T-helper 1 cell treated with Interleukin-12 subunit alpha and Interleukin-12 subunit beta and Interleukin-4 antibody, amounts not matched to agents 30 μg/mL and 1 μg/mL, for 36 hours (primary cell): ENCODE measurements around the gene SULT1A1.
"Not testable (repeated sequence)": the region's sequence is repeated elsewhere in the genome, so short reads cannot be mapped to it uniquely, and the experiment has no call there.

ENCODE experiments used
- H3K27ac Mint-ChIP-seq: one replicate; pipeline ENCODE4 v1.8.0; 2021; ENCODE audit warnings: mild to moderate bottlenecking, mixed read lengths
- H3K27me3 Mint-ChIP-seq: one replicate; pipeline ENCODE4 v1.8.0; 2021; ENCODE audit warnings: low read depth, mixed read lengths
- H3K36me3 Mint-ChIP-seq: one replicate; pipeline ENCODE4 v1.8.0; 2021; ENCODE audit warnings: low read depth, mixed read lengths
- H3K4me1 Mint-ChIP-seq: one replicate; pipeline ENCODE4 v1.8.0; 2021; ENCODE audit warnings: low read depth, mixed read lengths
- H3K4me3 Mint-ChIP-seq: one replicate; pipeline ENCODE4 v1.8.0; 2021; ENCODE audit warnings: mild to moderate bottlenecking, moderate library complexity, mixed read lengths
- H3K9me3 Mint-ChIP-seq: one replicate; pipeline ENCODE4 v1.8.0; 2021; ENCODE audit warnings: mixed read lengths

The SULT1A1 gene

GRCh38 chr16:28609631-28610594 lies at the start of gene SULT1A1:
TSS of gene SULT1A1 (minus strand) at chr16:28610044. CDS start at chr16:28608855, 1,189 bp downstream.
- Mint-ChIP-seq H3K9me3 (no peaks in the 10 kb centered on the region), H3K36me3 (no peaks in the 10 kb centered on the region), H3K4me1 (peaks cover 8% of the 10 kb centered on the region), H3K27me3 (no peaks in the 10 kb centered on the region), H3K27ac (no peak within 1 kb of the TSS), H3K4me3 (no peak within 1 kb of the TSS)

DNA sequence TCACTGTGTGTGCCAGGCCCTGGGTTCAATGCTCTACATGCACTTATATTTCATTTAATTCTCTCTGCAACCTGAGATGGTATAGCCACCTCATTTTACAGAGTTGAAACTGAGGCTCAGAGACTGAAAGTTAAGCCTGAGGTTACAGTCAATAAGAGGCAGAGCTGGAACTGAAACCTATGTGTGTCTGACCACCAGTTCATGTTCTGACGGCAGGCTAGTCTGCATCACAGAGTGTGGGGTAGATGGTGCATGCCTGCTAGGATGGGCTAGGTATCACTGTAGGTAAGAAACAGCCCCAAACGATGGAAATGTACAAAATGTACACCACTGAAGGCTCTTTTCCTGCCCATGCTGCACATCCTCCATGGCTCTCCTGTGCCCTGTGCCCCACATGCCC lies 30.1 kb upstream of the SULT1A1 start:
- not testable (repeated sequence) for H3K27me3 Mint-ChIP-seq, H3K9me3 Mint-ChIP-seq, H3K4me1 Mint-ChIP-seq, H3K27ac Mint-ChIP-seq, H3K36me3 Mint-ChIP-seq, H3K4me3 Mint-ChIP-seq

GRCh38 chr16:28638359-28638758 lies 28.5 kb upstream of the SULT1A1 start:
- not testable (repeated sequence) for H3K27ac Mint-ChIP-seq, H3K4me3 Mint-ChIP-seq, H3K27me3 Mint-ChIP-seq, H3K9me3 Mint-ChIP-seq, H3K36me3 Mint-ChIP-seq, H3K4me1 Mint-ChIP-seq

- H3K4me3 Mint-ChIP-seq, H3K27me3 Mint-ChIP-seq, H3K27ac Mint-ChIP-seq, H3K4me1 Mint-ChIP-seq, H3K9me3 Mint-ChIP-seq, H3K36me3 Mint-ChIP-seq: not testable (repeated sequence)
These were observed 27.9 kb upstream of the SULT1A1 start, which contains the start of gene NPIPB8 for GRCh38 chr16:28637765-28638164. TSS of gene NPIPB8 (plus strand) at chr16:28638065. CDS start at chr16:28638361, 296 bp downstream.

DNA sequence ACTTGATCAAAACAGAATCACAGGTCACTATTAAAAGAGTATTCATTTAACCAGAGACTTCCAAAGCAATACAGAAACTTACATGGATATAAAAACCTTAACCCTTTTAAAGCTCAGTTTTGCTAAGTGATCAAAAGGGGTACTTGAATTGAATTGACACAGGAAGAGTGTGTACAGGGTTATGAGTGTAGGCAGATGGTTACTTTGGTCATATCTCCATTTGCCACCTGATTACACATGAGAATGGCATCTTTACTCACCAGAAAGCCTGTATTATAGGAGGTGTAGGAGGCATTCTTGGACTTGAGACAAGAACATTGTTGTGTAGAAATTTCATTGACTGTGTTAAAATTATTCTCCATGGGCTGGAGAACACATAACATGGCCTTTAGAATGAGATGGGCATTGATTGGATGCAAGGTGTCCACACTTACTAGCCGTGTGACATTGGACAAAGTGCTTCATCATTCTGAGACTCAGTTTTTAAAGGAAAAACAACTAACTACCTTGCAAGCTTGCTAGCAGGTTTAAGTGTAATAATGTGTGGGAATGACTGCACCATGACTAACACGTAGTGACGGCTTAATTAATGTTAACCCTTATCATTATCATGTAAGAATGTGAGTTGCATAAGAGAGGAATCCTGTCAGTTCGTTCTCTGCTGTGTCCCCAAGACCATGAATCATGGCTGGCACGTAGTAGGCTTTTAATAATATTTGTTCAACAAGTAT lies 26.4 kb upstream of the SULT1A1 start:
- H3K27me3 Mint-ChIP-seq, H3K4me3 Mint-ChIP-seq, H3K27ac Mint-ChIP-seq, H3K36me3 Mint-ChIP-seq, H3K9me3 Mint-ChIP-seq, H3K4me1 Mint-ChIP-seq: not testable (repeated sequence)

DNA sequence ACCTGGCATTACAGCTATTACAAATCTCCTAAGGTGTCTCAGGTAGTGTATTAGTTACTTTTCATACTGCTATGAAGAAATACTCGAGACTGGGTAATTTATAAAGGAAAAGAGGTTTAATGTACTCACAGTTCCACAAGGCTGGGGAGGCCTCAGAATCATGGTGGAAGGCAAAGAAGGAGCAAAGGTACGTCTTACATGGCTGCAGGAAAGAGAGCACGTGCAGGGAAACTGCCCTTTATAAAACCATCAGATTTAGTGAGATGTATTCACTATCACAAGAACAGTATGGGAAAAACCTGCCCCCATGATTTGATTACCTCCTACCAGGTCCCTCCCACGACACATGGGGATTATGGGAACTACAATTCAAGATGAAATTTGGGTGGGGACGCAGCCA lies 21.1 kb upstream of the SULT1A1 start:
- not testable (repeated sequence) for H3K4me3 Mint-ChIP-seq, H3K27me3 Mint-ChIP-seq, H3K9me3 Mint-ChIP-seq, H3K4me1 Mint-ChIP-seq, H3K27ac Mint-ChIP-seq, H3K36me3 Mint-ChIP-seq

DNA sequence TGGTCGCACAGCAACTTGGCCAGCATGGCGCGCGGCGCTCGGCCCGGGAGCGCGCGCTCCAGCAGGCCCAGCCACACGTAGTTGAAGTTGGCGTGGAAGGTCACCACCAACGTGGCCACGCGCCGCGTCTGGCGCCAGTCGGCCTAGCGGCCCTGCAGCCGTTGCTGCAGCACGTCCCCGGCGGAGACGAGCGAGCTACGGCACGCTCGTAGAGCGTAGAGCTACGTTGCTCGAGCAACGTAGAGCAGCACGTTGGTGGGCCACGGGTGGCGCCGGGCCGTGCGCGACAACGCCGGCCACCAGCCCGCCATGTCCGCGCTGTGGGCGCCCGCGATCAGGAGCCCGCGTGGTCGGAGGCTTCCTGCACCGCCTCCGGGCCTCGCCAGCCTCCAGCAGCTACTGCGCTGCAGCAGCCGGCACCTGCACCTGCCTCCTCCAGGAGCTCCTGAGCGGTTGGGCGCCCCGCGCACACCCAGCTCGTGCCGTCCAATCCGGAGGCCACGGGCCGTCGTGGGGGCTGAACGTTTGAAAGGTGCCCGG lies 13.4 kb upstream of the SULT1A1 start:
- peaks cover 7% of the 10 kb centered on the region for H3K27me3 Mint-ChIP-seq
- H3K27ac Mint-ChIP-seq: peak overlapping the region; percentile 62
- H3K9me3 Mint-ChIP-seq: no peaks in the 10 kb centered on the region
- H3K36me3 Mint-ChIP-seq: no peaks in the 10 kb centered on the region
- peak overlapping the region; percentile 76 for H3K4me3 Mint-ChIP-seq
- H3K4me1 Mint-ChIP-seq: peaks cover 9% of the 10 kb centered on the region

DNA sequence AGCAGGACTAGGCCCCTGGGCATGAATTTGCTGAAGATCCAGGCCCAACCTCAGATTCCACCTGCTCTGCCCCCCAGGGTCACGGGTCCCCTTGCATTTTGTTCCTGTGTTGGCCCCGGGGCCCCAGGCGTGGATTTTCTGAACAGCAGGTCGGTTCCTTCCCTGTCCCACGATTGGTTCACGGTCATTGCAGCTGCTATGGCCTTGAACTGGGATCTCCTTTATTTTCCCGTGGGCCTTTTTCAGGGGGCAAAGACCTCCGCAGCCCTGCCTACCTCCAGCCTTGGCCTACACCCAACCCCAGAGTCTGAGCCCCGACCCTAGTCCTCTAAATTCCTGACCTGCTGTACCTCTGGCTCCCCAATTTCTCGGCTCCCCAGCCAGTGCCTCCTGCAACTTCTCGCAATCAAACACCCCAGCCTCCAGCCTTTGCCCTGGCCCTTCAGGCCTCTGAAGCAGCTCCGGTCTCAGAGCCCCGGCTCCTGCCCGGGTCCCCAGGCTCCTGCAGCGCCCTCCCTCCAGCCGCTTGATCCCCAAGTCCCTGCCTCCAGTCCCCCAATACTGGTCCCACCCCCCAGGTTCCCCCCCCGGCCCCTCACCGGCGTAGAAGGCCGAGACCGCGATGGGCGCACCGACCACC lies 12.8 kb upstream of the SULT1A1 start:
- not testable (repeated sequence) for H3K36me3 Mint-ChIP-seq, H3K27me3 Mint-ChIP-seq, H3K9me3 Mint-ChIP-seq, H3K4me1 Mint-ChIP-seq
- Mint-ChIP-seq H3K4me3 (peak overlapping the region; percentile 76), H3K27ac (peak overlapping the region; percentile 62)

GRCh38 chr16:28621481-28622155 lies 11.8 kb upstream of the SULT1A1 start:
- Mint-ChIP-seq H3K9me3 (no peaks in the 10 kb centered on the region), H3K4me1 (peaks cover 9% of the 10 kb centered on the region), H3K27me3 (peaks cover 7% of the 10 kb centered on the region), H3K4me3 (peak overlapping the region; percentile 45), H3K36me3 (no peaks in the 10 kb centered on the region), H3K27ac (no peak overlapping the region)

GRCh38 chr16:28620316-28620715 lies 10.5 kb upstream of the SULT1A1 start:
- H3K27ac Mint-ChIP-seq, H3K36me3 Mint-ChIP-seq, H3K4me1 Mint-ChIP-seq, H3K9me3 Mint-ChIP-seq, H3K27me3 Mint-ChIP-seq, H3K4me3 Mint-ChIP-seq: not testable (repeated sequence)

DNA sequence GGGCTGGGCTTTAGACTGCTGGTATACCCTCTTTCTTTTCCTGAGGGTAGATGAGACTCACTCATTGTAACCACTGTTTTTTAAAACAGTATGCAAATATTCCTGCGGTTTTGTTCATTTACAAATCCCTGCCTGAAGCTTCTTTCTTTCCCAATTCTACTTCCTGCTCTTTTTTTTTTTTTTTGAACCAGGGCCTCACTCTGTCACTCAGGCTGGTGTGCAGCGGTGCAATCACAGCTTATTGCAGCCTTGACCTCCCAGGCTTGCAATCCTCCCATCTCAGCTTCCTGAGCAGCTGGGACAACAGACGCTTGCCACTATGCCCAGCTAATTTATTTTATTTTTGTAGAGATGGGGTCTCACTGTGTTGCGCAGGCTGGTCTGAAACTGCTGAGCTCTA lies 8.0 kb upstream of the SULT1A1 start:
- no peaks in the 10 kb centered on the region for H3K9me3 Mint-ChIP-seq
- peaks cover 7% of the 10 kb centered on the region for H3K4me1 Mint-ChIP-seq
- no peak overlapping the region for H3K27ac Mint-ChIP-seq
- no peaks in the 10 kb centered on the region for H3K27me3 Mint-ChIP-seq
- no peaks in the 10 kb centered on the region for H3K36me3 Mint-ChIP-seq
- H3K4me3 Mint-ChIP-seq: no peak overlapping the region

- Mint-ChIP-seq H3K27ac (no peak overlapping the region), H3K36me3 (no peaks in the 10 kb centered on the region), H3K27me3 (no peaks in the 10 kb centered on the region), H3K4me1 (no peaks in the 10 kb centered on the region), H3K4me3 (no peak overlapping the region), H3K9me3 (no peaks in the 10 kb centered on the region)
These were observed 6.8 kb upstream of the SULT1A1 start for GRCh38 chr16:28616636-28617035.

GRCh38 chr16:28616224-28616577 lies 6.4 kb upstream of the SULT1A1 start:
- not testable (repeated sequence) for H3K27me3 Mint-ChIP-seq, H3K36me3 Mint-ChIP-seq, H3K9me3 Mint-ChIP-seq, H3K27ac Mint-ChIP-seq, H3K4me1 Mint-ChIP-seq, H3K4me3 Mint-ChIP-seq

DNA sequence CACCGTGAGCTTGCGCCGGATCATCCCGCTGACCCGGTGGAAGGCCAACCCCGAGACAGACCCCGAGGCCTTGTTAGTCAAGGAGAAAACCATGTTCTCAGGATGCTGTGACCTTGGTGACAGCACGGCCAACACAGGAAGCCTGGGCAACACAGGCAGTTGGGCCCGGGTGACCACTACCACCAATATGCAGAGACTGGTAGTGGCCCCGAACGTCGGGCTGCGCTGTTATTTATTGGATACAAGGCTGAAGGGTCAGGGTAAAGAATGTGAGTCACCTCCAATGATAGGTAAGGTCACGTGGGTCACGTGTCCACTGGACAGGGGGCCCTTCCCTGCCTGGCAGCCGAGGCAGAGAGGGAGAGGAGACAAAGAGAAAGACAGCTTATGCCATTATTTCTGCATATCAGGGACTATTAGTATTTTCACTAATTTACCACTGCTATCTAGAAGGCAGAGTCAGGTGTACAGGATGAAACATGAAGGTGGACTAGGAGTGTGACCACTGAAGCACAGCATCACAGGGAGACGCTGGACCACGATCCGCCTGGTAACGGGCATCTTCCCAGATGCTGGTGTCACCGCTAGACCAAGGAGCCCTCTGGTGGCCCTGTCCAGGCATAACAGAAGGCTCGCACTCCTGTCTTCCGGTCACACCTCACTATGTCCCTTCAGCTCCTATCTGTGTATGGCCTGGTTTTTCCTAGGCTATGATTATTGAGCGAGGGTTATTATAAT lies 5.8 kb upstream of the SULT1A1 start:
- not testable (repeated sequence) for H3K4me3 Mint-ChIP-seq, H3K9me3 Mint-ChIP-seq, H3K36me3 Mint-ChIP-seq, H3K27ac Mint-ChIP-seq, H3K27me3 Mint-ChIP-seq, H3K4me1 Mint-ChIP-seq
